SK-N-MC (cell line): Measurements from ENCODE around the gene DCAF17.

ENCODE experiments used
- EZH2 ChIP-seq: fragments of 200-600 bp; sonication (generic); IDR thresholded peaks from one replicate; pipeline ENCODE4 v1.6.1; 2017; ENCODE audit warnings: antibody characterized with exemption
- FOXP2 ChIP-seq: optimal IDR thresholded peaks from 2 replicates; pipeline ENCODE3; 2011; ENCODE audit warnings: mild to moderate bottlenecking, moderate library complexity; ENCODE audit not compliant: insufficient read depth; ENCODE audit errors: extremely low read length, control extremely low read depth
- POLR2AphosphoS5 ChIP-seq: IDR thresholded peaks from 2 replicates; pipeline ENCODE4 v1.6.1; 2012; ENCODE audit warnings: mild to moderate bottlenecking, low read depth, low read length, borderline replicate concordance

GRCh38 chr2:171492664-171493063 lies 58.6 kb downstream of the DCAF17 start:
- TF ChIP-seq EZH2 (no peak), POLR2AphosphoS5 (no peak), FOXP2 (no peak)
